ENCODE data around the gene IL17REL. TPM values are rescaled to one million over a fixed set of nuclear protein-coding genes. Genes with fewer than 3 reads are reported as not detected.
A peak's percentile ranks its signal among the peaks of the same experiment; 100 is the strongest.

IL17REL gene
- total and polyA plus RNA-seq, 2 of the 13 experiments (the other 11 are each of a cell fraction or from before 2014, with no cell fraction given): not detected

- peak; percentile 54; the same call in 1 of the 2 replicates for TF ChIP-seq CENPT (CRISPR knock-in tag; IDR thresholded peaks at IDR 0.05; ENCODE audit: low read depth)
- no peak for TF ChIP-seq ZFAT (CRISPR knock-in tag; conservative IDR thresholded peaks at IDR 0.05)
- TF ChIP-seq, protein P1, sequence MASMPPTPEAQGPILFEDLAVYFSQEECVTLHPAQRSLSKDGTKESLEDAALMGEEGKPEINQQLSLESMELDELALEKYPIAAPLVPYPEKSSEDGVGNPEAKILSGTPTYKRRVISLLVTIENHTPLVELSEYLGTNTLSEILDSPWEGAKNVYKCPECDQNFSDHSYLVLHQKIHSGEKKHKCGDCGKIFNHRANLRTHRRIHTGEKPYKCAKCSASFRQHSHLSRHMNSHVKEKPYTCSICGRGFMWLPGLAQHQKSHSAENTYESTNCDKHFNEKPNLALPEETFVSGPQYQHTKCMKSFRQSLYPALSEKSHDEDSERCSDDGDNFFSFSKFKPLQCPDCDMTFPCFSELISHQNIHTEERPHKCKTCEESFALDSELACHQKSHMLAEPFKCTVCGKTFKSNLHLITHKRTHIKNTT (CRISPR knock-in tag; IDR thresholded peaks at IDR 0.05): no peak
- TF ChIP-seq TBP (CRISPR knock-in tag; IDR thresholded peaks at IDR 0.05): no peak
- no peak; the same call in none of the 2 replicates for TF ChIP-seq SSRP1 (CRISPR knock-in tag; IDR thresholded peaks at IDR 0.05)
- TF ChIP-seq ZNF691 (CRISPR knock-in tag; IDR thresholded peaks at IDR 0.05; ENCODE audit: borderline replicate concordance, low read depth): peak; percentile 74; the same call in 1 of the 2 replicates
- peak; percentile 35 for TF ChIP-seq ZNF547 (CRISPR knock-in tag; IDR thresholded peaks at IDR 0.05)
- TF ChIP-seq ZBTB20 (CRISPR knock-in tag; IDR thresholded peaks at IDR 0.05; ENCODE audit: borderline replicate concordance, low read depth): 0 out of 2 replicates have a peak, but pooled peaks have one; percentile 19
- TF ChIP-seq ZNF687 (CRISPR knock-in tag; IDR thresholded peaks at IDR 0.05): peak; percentile 86
- TF ChIP-seq, protein P2, sequence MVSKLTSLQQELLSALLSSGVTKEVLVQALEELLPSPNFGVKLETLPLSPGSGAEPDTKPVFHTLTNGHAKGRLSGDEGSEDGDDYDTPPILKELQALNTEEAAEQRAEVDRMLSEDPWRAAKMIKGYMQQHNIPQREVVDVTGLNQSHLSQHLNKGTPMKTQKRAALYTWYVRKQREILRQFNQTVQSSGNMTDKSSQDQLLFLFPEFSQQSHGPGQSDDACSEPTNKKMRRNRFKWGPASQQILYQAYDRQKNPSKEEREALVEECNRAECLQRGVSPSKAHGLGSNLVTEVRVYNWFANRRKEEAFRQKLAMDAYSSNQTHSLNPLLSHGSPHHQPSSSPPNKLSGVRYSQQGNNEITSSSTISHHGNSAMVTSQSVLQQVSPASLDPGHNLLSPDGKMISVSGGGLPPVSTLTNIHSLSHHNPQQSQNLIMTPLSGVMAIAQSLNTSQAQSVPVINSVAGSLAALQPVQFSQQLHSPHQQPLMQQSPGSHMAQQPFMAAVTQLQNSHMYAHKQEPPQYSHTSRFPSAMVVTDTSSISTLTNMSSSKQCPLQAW (CRISPR knock-in tag; IDR thresholded peaks at IDR 0.05): peak; percentile 20; the same call in 1 of the 2 replicates
- no peak for TF ChIP-seq MLLT10 (CRISPR knock-in tag; IDR thresholded peaks at IDR 0.05)
- TF ChIP-seq ZNF34 (CRISPR knock-in tag; IDR thresholded peaks at IDR 0.05; ENCODE audit: borderline replicate concordance): 0 out of 2 replicates have a peak, but pooled peaks have one; percentile 61
- no peak for TF ChIP-seq GTF3A (CRISPR knock-in tag; conservative IDR thresholded peaks at IDR 0.05)
- TF ChIP-seq, protein P3, sequence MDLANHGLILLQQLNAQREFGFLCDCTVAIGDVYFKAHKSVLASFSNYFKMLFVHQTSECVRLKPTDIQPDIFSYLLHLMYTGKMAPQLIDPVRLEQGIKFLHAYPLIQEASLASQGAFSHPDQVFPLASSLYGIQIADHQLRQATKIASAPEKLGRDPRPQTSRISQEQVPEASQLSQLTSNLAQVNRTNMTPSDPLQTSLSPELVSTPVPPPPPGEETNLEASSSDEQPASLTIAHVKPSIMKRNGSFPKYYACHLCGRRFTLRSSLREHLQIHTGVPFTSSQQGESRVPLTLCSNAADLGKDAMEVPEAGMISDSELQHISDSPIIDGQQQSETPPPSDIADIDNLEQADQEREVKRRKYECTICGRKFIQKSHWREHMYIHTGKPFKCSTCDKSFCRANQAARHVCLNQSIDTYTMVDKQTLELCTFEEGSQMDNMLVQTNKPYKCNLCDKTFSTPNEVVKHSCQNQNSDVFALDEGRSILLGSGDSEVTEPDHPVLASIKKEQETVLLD (CRISPR knock-in tag; IDR thresholded peaks at IDR 0.05; ENCODE audit: low read depth): no peak
- TF ChIP-seq, protein P4, sequence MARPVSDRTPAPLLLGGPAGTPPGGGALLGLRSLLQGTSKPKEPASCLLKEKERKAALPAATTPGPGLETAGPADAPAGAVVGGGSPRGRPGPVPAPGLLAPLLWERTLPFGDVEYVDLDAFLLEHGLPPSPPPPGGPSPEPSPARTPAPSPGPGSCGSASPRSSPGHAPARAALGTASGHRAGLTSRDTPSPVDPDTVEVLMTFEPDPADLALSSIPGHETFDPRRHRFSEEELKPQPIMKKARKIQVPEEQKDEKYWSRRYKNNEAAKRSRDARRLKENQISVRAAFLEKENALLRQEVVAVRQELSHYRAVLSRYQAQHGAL (CRISPR knock-in tag; IDR thresholded peaks at IDR 0.05; ENCODE audit: not compliant biosample characterization): peak; percentile 63
- TF ChIP-seq HDAC6 (IDR thresholded peaks at IDR 0.05; ENCODE audit: low read depth, low read length): no peak
Observed at GRCh38 chr22:49948958-49949913, 63.3 kb downstream of the IL17REL start (continued).

Measured in HepG2 (cell line).